ENCODE results near the gene SETD1A.

DNA sequence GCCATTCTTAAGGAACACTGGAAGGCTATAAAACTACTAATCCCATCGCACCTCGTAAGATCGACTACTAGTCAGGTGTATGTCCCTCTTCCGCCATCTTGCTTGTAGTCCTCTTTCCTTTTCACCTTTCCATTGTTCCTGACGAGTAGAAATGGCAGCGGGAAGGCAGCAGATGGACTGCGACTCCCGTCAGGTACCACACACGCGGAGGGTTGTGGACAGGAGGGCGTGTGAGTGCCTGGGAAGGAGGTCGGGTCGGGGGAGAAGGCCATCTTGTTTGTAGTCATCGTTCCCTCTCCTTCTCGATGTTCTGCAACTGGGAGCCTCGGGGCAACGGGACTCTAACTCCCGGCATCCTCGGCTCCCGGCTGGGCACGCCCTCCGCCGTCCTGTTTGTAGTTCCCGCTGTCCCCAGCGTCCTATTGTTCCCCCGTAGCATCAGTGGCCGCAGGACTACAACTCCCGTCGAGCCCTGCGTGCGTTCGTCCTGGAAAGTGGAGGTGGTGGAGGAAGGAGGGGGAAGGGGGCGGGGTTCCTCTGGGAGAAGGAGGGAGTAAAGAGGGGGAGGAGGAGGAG, 34.5 kb upstream of the SETD1A start:
- TF ChIP-seq, protein P1, sequence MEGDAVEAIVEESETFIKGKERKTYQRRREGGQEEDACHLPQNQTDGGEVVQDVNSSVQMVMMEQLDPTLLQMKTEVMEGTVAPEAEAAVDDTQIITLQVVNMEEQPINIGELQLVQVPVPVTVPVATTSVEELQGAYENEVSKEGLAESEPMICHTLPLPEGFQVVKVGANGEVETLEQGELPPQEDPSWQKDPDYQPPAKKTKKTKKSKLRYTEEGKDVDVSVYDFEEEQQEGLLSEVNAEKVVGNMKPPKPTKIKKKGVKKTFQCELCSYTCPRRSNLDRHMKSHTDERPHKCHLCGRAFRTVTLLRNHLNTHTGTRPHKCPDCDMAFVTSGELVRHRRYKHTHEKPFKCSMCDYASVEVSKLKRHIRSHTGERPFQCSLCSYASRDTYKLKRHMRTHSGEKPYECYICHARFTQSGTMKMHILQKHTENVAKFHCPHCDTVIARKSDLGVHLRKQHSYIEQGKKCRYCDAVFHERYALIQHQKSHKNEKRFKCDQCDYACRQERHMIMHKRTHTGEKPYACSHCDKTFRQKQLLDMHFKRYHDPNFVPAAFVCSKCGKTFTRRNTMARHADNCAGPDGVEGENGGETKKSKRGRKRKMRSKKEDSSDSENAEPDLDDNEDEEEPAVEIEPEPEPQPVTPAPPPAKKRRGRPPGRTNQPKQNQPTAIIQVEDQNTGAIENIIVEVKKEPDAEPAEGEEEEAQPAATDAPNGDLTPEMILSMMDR (conservative IDR thresholded peaks at IDR 0.05 in 1 of 2, IDR thresholded peaks at IDR 0.05 in 1 of 2; ENCODE audit: low read depth in 1 of 2, low read length in 2 of 2) = no peak
- no peak for TF ChIP-seq EZH2 (IDR thresholded peaks at IDR 0.05; ENCODE audit: low read length, missing control alignments)
